Motor neuron (in vitro differentiated cells): ENCODE data around the gene ECSCR. TPM values are rescaled to one million over a fixed set of nuclear protein-coding genes. Genes with fewer than 3 reads are reported as not detected.

Experiments
- ATAC-seq, 8 experiments: fragments of 200-7000 bp; cut with Tn5 transposase; replicated peaks in 6 of 8; 2 replicates each; pipeline ENCODE4 v1.8.0; 2021; ENCODE audit warnings: mild to moderate bottlenecking in 8 of 8, moderate library complexity in 8 of 8
- H3K27ac ChIP-seq, 2 donors: fragments of 250-450 bp; sonication (Bioruptor Pico); 2 replicates each; pipeline ENCODE4 v1.9.0; 2021; ENCODE audit warnings: antibody characterized with exemption in 2 of 2, mild to moderate bottlenecking in 2 of 2, moderate library complexity in 1 of 2
- H3K4me1 ChIP-seq, 2 donors: fragments of 250-450 bp; sonication (Bioruptor Pico); replicated peaks in 1 of 2; 2 replicates each; pipeline ENCODE4 v1.6.1; 2021; ENCODE audit warnings: antibody characterized with exemption in 2 of 2, mild to moderate bottlenecking in 2 of 2, moderate library complexity in 1 of 2
- H3K4me3 ChIP-seq, 5 donors: fragments of 250-450 bp; sonication (Bioruptor Pico); 2 replicates each; pipeline ENCODE4 v1.9.0; 2021; ENCODE audit warnings: antibody characterized with exemption in 5 of 5, mild to moderate bottlenecking in 5 of 5, moderate library complexity in 4 of 5
- WGBS, 10 experiments: fragments of 450-650 bp; shearing (Covaris generic); methylation state at CpG; one replicate each; pipeline ENCODE4 v1.0.0; 2022; 5-methylcytosine and 5-hydroxymethylcytosine counted together
- in situ Hi-C, 9 experiments: fragments of 400-800 bp; cut with MboI; loops; one replicate each; pipeline ENCODE4 v1.15.0; 2021; ENCODE audit warnings: low sequenced_read_pairs in 9 of 9, low pct_unique_long_range_greater_than_20kb in 2 of 9; ENCODE audit not compliant: unreplicated experiment in 9 of 9
- total RNA-seq, 8 experiments: library from RNA; unstranded; fragments of 300-600 nt; gene quantifications; 2 replicates each; pipeline versions ENCODE4 v1.2.3 to v1.2.4, GENCODE V29; 2022

The ECSCR gene
- total RNA-seq, 8 experiments from 2014 or later = 2.0 TPM; not detected in 7

DNA sequence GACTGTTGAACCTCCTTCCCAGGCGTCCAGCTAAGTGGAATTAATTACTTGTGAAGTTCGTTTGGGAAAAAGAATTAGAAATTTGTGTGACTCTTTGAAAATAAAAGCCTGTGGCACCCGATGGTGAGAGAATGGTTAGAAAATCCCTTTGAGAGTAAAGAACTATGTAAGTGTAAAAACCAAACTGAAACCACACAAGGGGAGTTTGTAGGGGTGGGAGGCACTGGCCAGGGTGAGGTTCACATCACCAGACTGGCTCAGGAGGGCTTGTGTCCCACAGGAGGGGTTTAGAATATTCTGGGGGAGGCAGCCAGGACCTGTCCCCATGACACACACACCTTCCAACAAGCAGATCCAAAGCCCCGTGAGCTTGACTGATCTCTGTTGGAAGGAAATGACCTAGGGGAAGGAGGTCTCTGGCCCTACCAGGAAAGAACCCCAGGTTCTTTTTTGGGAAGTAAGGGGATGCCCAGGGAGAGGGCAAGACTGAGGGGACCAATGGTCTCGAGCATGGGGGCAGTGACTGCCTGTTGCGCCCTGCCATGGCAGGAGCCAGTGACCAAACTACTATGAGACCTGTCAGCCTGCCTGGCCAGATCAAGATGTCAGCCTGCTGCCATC, 62.9 kb downstream of the ECSCR start:
- Histone ChIP-seq H3K27ac (no peak overlapping the region), H3K4me3 (no peak overlapping the region), H3K4me1 (peaks cover 4 to 9% of the 10 kb centered on the region in 2 donors)
- 5 to 83% (median 77%) methylated on average over 2 to 4 of the region's 6 CpGs for WGBS, 10 experiments
- in situ Hi-C loops = no loop called here
- ATAC-seq = no peak

Other genes starting within 250 kb of the ECSCR start
- gene MATR3, start 169.0 kb downstream of the ECSCR start, total RNA-seq = 100 to 1,000 TPM; 180 to 596 (median 433) TPM
- 100 to 1,000 TPM in 6 of 8 experiments, 10 to 100 TPM in 2; 56.6 to 145 (median 109) TPM for gene PAIP2, start 120.9 kb downstream of the ECSCR start, total RNA-seq
- gene SLC23A1, start 79.4 kb downstream of the ECSCR start, total RNA-seq = 1 to 10 TPM in 5 of 8 experiments, under 1 TPM in 3; 0.25 to 4.1 (median 1.1) TPM
- gene MZB1, start 72.8 kb downstream of the ECSCR start, total RNA-seq = under 1 TPM; 0.18 to 0.97 (median 0.44) TPM
- 1 to 10 TPM in 5 of 8 experiments, under 1 TPM in 3; 0.56 to 3.8 (median 1.3) TPM for gene PROB1, start 67.6 kb downstream of the ECSCR start, total RNA-seq
- gene SPATA24, start 58.7 kb downstream of the ECSCR start, total RNA-seq = 10 to 100 TPM in 5 of 8 experiments, 1 to 10 TPM in 3; 8.3 to 13.2 (median 10.5) TPM
- gene DNAJC18, start 23.2 kb downstream of the ECSCR start, total RNA-seq = 10 to 100 TPM in 5 of 8 experiments, 1 to 10 TPM in 3; 4.6 to 26.3 (median 20.5) TPM
- gene SMIM33, start 8.3 kb upstream of the ECSCR start, total RNA-seq = under 1 TPM in 7 of 8 experiments, not detected in 1; 0.07 to 0.66 (median 0.15) TPM
- gene STING1, start 20.0 kb upstream of the ECSCR start, total RNA-seq = 10 to 100 TPM in 4 of 8 experiments, under 1 TPM in 4; 0.16 to 30.3 (median 13.0) TPM
- 100 to 1,000 TPM in 4 of 8 experiments, 10 to 100 TPM in 4; 66.9 to 164 (median 102) TPM for gene UBE2D2, start 98.6 kb upstream of the ECSCR start, total RNA-seq
- gene CXXC5, start 185.6 kb upstream of the ECSCR start, total RNA-seq = 100 to 1,000 TPM in 4 of 8 experiments, 10 to 100 TPM in 4; 14.2 to 140 (median 95.8) TPM